ENCODE measurements around the gene HS3ST6.
"Not testable (repeated sequence)": the region's sequence is repeated elsewhere in the genome, so short reads cannot be mapped to it uniquely, and the experiment has no call there.

The HS3ST6 gene

GRCh38 chr16:1918351-1919326 is at the start of gene HS3ST6:
HS3ST6 (minus strand) TSS chr16:1918415; CDS start chr16:1918323, 92 bp downstream.
- DNase-seq (ENCODE audit: extremely low read depth in 1 of 2, low read depth in 1 of 2): no peak

- no peak for DNase-seq (ENCODE audit: extremely low read depth in 1 of 2, low read depth in 1 of 2)
These were observed 48.2 kb upstream of the HS3ST6 start, which contains the start of gene RNF151 for GRCh38 chr16:1966460-1966859. RNF151 (plus strand) TSS chr16:1966856; CDS start chr16:1966882, 26 bp downstream.

- DNase-seq (ENCODE audit: extremely low read depth in 1 of 2, low read depth in 1 of 2): no peak
These were observed 47.3 kb upstream of the HS3ST6 start for GRCh38 chr16:1965396-1966001.

GRCh38 chr16:1964506-1965395 is 46.5 kb upstream of the HS3ST6 start, which contains the start of gene RPS2:
RPS2 (minus strand) TSS chr16:1964826; CDS start chr16:1964625, 201 bp downstream.
- peak; percentile 94 to 95 for DNase-seq (ENCODE audit: extremely low read depth in 1 of 2, low read depth in 1 of 2)

- DNase-seq (ENCODE audit: extremely low read depth in 1 of 2, low read depth in 1 of 2): no peak
These were observed 45.7 kb upstream of the HS3ST6 start for GRCh38 chr16:1963806-1964505.

- DNase-seq (ENCODE audit: extremely low read depth in 1 of 2, low read depth in 1 of 2): not testable (repeated sequence)
These were observed 44.2 kb upstream of the HS3ST6 start for GRCh38 chr16:1962161-1963153.

- DNase-seq (ENCODE audit: extremely low read depth in 1 of 2, low read depth in 1 of 2): no peak
These were observed 43.4 kb upstream of the HS3ST6 start for GRCh38 chr16:1961651-1962067.

GRCh38 chr16:1960665-1961630 is 42.7 kb upstream of the HS3ST6 start:
- no peak for DNase-seq (ENCODE audit: extremely low read depth in 1 of 2, low read depth in 1 of 2)

- DNase-seq (ENCODE audit: extremely low read depth in 1 of 2, low read depth in 1 of 2): peak; percentile 62 to 93
These were observed 41.2 kb upstream of the HS3ST6 start, which contains the start of gene NDUFB10 for GRCh38 chr16:1959269-1960039. NDUFB10 (plus strand) TSS chr16:1959538; CDS start chr16:1959625, 87 bp downstream.

- no peak for DNase-seq (ENCODE audit: extremely low read depth in 1 of 2, low read depth in 1 of 2)
These were observed 40.6 kb upstream of the HS3ST6 start for GRCh38 chr16:1958715-1959268.

GRCh38 chr16:1958143-1958491 is 39.9 kb upstream of the HS3ST6 start:
- DNase-seq (ENCODE audit: extremely low read depth in 1 of 2, low read depth in 1 of 2): not testable (repeated sequence)

- DNase-seq (ENCODE audit: extremely low read depth in 1 of 2, low read depth in 1 of 2): not testable (repeated sequence)
These were observed 39.4 kb upstream of the HS3ST6 start for GRCh38 chr16:1957434-1958142.

GRCh38 chr16:1953734-1954133 is 35.5 kb upstream of the HS3ST6 start:
- DNase-seq (ENCODE audit: extremely low read depth in 1 of 2, low read depth in 1 of 2): no peak

- no peak for DNase-seq (ENCODE audit: extremely low read depth in 1 of 2, low read depth in 1 of 2)
These were observed 32.3 kb upstream of the HS3ST6 start for GRCh38 chr16:1950559-1950958.

- no peak for DNase-seq (ENCODE audit: extremely low read depth in 1 of 2, low read depth in 1 of 2)
These were observed 31.8 kb upstream of the HS3ST6 start for GRCh38 chr16:1950047-1950446.

- DNase-seq (ENCODE audit: extremely low read depth in 1 of 2, low read depth in 1 of 2): no peak
These were observed 31.3 kb upstream of the HS3ST6 start for GRCh38 chr16:1949507-1949906.

Measured in activated CD8-positive, alpha-beta memory T cell treated with anti-CD3 and anti-CD28 coated beads for 1 hour (primary cell).